ENCODE results near the gene MEX3B.

The MEX3B gene

GRCh38 chr15:82072926-82073537, 27.2 kb upstream of the MEX3B start:
- Histone ChIP-seq H4K20me1 (ENCODE audit: low read depth, low read length) (no peaks in the 10 kb centered on the region), H3K4me2 (ENCODE audit: low read depth, low read length, poor library complexity, severe bottlenecking) (no peak overlapping the region), H3F3A (ENCODE audit: insufficient read depth) (no peaks in the 10 kb centered on the region), H3K4me3 (ENCODE audit: insufficient read depth, low read length, poor library complexity, severe bottlenecking) (no peak overlapping the region), H3K27ac (ENCODE audit: low read depth, low read length) (no peak overlapping the region), H2AFZ (ENCODE audit: low read depth, low read length, severe bottlenecking) (no peak overlapping the region), H3K9ac (ENCODE audit: low read length) (no peak overlapping the region), H3K79me2 (ENCODE audit: insufficient read depth, low read length) (no peaks in the 10 kb centered on the region), H3K9me2 (replicated peaks; ENCODE audit: insufficient read depth, low read length) (no peaks in the 10 kb centered on the region), H3K9me3 (ENCODE audit: insufficient read depth, low read length) (peaks cover 15% of the 10 kb centered on the region; the same call in 1 of the 2 replicates), H3K36me3 (ENCODE audit: low read length) (no peaks in the 10 kb centered on the region), H3K27me3 (ENCODE audit: low read length) (no peaks in the 10 kb centered on the region)
- no peak for TF ChIP-seq EZH2phosphoT487 (conservative IDR thresholded peaks at IDR 0.05; ENCODE audit: low read length)
- no peak for TF ChIP-seq CTCF (IDR thresholded peaks at IDR 0.05; ENCODE audit: insufficient read depth, low read length, poor library complexity, severe bottlenecking)

- Histone ChIP-seq H3K27ac (ENCODE audit: low read depth, low read length) (no peak overlapping the region), H3K9me2 (replicated peaks; ENCODE audit: insufficient read depth, low read length) (no peaks in the 10 kb centered on the region), H4K20me1 (ENCODE audit: low read depth, low read length) (no peaks in the 10 kb centered on the region), H3K4me3 (ENCODE audit: insufficient read depth, low read length, poor library complexity, severe bottlenecking) (no peak overlapping the region), H3K9me3 (ENCODE audit: insufficient read depth, low read length) (no peaks in the 10 kb centered on the region), H3K9ac (ENCODE audit: low read length) (no peak overlapping the region), H3K27me3 (ENCODE audit: low read length) (no peaks in the 10 kb centered on the region), H3F3A (ENCODE audit: insufficient read depth) (no peaks in the 10 kb centered on the region), H3K4me2 (ENCODE audit: low read depth, low read length, poor library complexity, severe bottlenecking) (no peak overlapping the region), H3K36me3 (ENCODE audit: low read length) (no peaks in the 10 kb centered on the region), H2AFZ (ENCODE audit: low read depth, low read length, severe bottlenecking) (no peak overlapping the region), H3K79me2 (ENCODE audit: insufficient read depth, low read length) (no peaks in the 10 kb centered on the region)
- no peak for TF ChIP-seq CTCF (IDR thresholded peaks at IDR 0.05; ENCODE audit: insufficient read depth, low read length, poor library complexity, severe bottlenecking)
Measured at GRCh38 chr15:82066455-82066854, 20.6 kb upstream of the MEX3B start.

GRCh38 chr15:82064824-82065223, 19.0 kb upstream of the MEX3B start:
- Histone ChIP-seq H2AFZ (ENCODE audit: low read depth, low read length, severe bottlenecking) (no peak overlapping the region), H3K9me2 (replicated peaks; ENCODE audit: insufficient read depth, low read length) (no peaks in the 10 kb centered on the region), H3K9me3 (ENCODE audit: insufficient read depth, low read length) (no peaks in the 10 kb centered on the region), H3F3A (ENCODE audit: insufficient read depth) (no peaks in the 10 kb centered on the region), H3K9ac (ENCODE audit: low read length) (no peak overlapping the region), H3K27me3 (ENCODE audit: low read length) (no peaks in the 10 kb centered on the region), H3K4me3 (ENCODE audit: insufficient read depth, low read length, poor library complexity, severe bottlenecking) (no peak overlapping the region), H4K20me1 (ENCODE audit: low read depth, low read length) (no peaks in the 10 kb centered on the region), H3K36me3 (ENCODE audit: low read length) (no peaks in the 10 kb centered on the region), H3K27ac (ENCODE audit: low read depth, low read length) (no peak overlapping the region), H3K79me2 (ENCODE audit: insufficient read depth, low read length) (no peaks in the 10 kb centered on the region), H3K4me2 (ENCODE audit: low read depth, low read length, poor library complexity, severe bottlenecking) (no peak overlapping the region)
- TF ChIP-seq CTCF (IDR thresholded peaks at IDR 0.05; ENCODE audit: insufficient read depth, low read length, poor library complexity, severe bottlenecking): no peak
- TF ChIP-seq EZH2phosphoT487 (conservative IDR thresholded peaks at IDR 0.05; ENCODE audit: low read length): no peak

Data from SU-DHL-6 (cell line).